ENCODE measurements around the gene PRDM16. TPM values are rescaled to one million over a fixed set of nuclear protein-coding genes. Genes with fewer than 3 reads are reported as not detected.

PRDM16 gene
- total RNA-seq, 1 experiment from 2014 or later: 0.17 TPM

DNA sequence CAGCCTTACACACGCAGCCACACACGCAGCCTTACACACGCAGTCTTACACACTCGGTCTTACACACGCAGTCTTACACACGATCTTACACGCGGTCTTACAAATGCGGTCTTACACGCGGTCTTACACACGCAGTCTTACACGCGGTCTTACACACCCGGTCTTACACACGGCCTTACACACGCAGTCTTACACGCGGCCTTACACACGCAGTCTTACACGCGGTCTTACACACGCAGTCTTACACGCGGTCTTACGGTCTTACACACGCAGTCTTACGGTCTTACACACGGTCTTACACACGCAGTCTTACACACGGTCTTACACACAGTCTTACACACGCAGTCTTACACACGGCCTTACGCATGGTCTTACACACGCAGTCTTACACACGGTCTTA lies 111.9 kb downstream of the PRDM16 start:
- no peaks in the 10 kb centered on the region for H3K79me1 ChIP-seq (ENCODE audit: insufficient read depth, low read depth, low read length, poor library complexity, severe bottlenecking)
- H2BK5ac ChIP-seq (ENCODE audit: insufficient read length, low read length): no peak overlapping the region
- no peak overlapping the region for H3K56ac ChIP-seq (ENCODE audit: insufficient read length, low read depth, low read length)
- Mint-ChIP-seq H3K36me3 (ENCODE audit: insufficient read depth in 1 of 3, low read depth in 3 of 3) (no peaks in the 10 kb centered on the region), H3K27ac (no peak overlapping the region), H3K4me3 (no peak overlapping the region), H3K4me1 (no peaks in the 10 kb centered on the region), H3K9me3 (no peaks in the 10 kb centered on the region), H3K27me3 (ENCODE audit: low read depth) (peaks cover 3% of the 10 kb centered on the region; the same call in 1 of the 2 replicates)
- H4K20me1 ChIP-seq (ENCODE audit: control insufficient read depth, insufficient read depth, insufficient read length): no peaks in the 10 kb centered on the region
- no peak overlapping the region for H2BK12ac ChIP-seq (ENCODE audit: insufficient read length, low read depth, low read length)
- H3K9ac ChIP-seq (ENCODE audit: extremely low read depth, insufficient read length, low read length): no peak overlapping the region
- H2AK5ac ChIP-seq (ENCODE audit: insufficient read length, low read length): no peak overlapping the region
- H3K23me2 ChIP-seq (ENCODE audit: insufficient read length, low read depth, low read length, poor library complexity, severe bottlenecking): no peaks in the 10 kb centered on the region
- peaks cover 4% of the 10 kb centered on the region for H3K9me3 ChIP-seq (ENCODE audit: control insufficient read depth, low read depth, low read length)
- no peaks in the 10 kb centered on the region for H3K27me3 ChIP-seq (ENCODE audit: insufficient read depth, low read length)
- no peak overlapping the region for H4K8ac ChIP-seq (replicated peaks; ENCODE audit: insufficient read length, low read depth, low read length)
- no peak overlapping the region for H3K18ac ChIP-seq (ENCODE audit: insufficient read length, low read depth, low read length)
- H3K14ac ChIP-seq (ENCODE audit: insufficient read depth, low read length): no peak overlapping the region
- no peak overlapping the region for H2BK15ac ChIP-seq (ENCODE audit: low read depth, low read length)
- H3K27ac ChIP-seq (ENCODE audit: insufficient read length, low read depth, low read length): no peak overlapping the region
- H4K5ac ChIP-seq (ENCODE audit: insufficient read length, low read depth, low read length): no peak overlapping the region
- H3K79me2 ChIP-seq (ENCODE audit: insufficient read depth, low read length): no peaks in the 10 kb centered on the region
- H3T11ph ChIP-seq (ENCODE audit: low read length): no peak overlapping the region
- no peak overlapping the region for H2BK20ac ChIP-seq (ENCODE audit: low read depth, low read length, poor library complexity, severe bottlenecking)
- no peak overlapping the region for H3K4ac ChIP-seq (ENCODE audit: low read depth, low read length)
- H3K4me1 ChIP-seq (ENCODE audit: insufficient read depth, low read length): no peaks in the 10 kb centered on the region
- TF ChIP-seq, protein P1, sequence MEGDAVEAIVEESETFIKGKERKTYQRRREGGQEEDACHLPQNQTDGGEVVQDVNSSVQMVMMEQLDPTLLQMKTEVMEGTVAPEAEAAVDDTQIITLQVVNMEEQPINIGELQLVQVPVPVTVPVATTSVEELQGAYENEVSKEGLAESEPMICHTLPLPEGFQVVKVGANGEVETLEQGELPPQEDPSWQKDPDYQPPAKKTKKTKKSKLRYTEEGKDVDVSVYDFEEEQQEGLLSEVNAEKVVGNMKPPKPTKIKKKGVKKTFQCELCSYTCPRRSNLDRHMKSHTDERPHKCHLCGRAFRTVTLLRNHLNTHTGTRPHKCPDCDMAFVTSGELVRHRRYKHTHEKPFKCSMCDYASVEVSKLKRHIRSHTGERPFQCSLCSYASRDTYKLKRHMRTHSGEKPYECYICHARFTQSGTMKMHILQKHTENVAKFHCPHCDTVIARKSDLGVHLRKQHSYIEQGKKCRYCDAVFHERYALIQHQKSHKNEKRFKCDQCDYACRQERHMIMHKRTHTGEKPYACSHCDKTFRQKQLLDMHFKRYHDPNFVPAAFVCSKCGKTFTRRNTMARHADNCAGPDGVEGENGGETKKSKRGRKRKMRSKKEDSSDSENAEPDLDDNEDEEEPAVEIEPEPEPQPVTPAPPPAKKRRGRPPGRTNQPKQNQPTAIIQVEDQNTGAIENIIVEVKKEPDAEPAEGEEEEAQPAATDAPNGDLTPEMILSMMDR (conservative IDR thresholded peaks at IDR 0.05): no peak
- H4K91ac ChIP-seq (ENCODE audit: insufficient read length, low read depth, low read length): no peak overlapping the region
- no peak overlapping the region for H3K4me2 ChIP-seq (ENCODE audit: insufficient read depth, insufficient read length, low read length)
- no peak for DNase-seq
- no peak overlapping the region for H2BK120ac ChIP-seq (ENCODE audit: low read depth, low read length, poor library complexity, severe bottlenecking)
- H3K23ac ChIP-seq (ENCODE audit: insufficient read length, low read depth, low read length): no peak overlapping the region
- no peak overlapping the region for H2AFZ ChIP-seq (ENCODE audit: low read length)
- WGBS (ENCODE audit: extremely low coverage, insufficient read length, low lambda C conversion rate): no CpG with 5 or more reads among the region's 36 CpGs

Data from H9 (cell line).